ENCODE measurements around the gene PLIN1.

DNA sequence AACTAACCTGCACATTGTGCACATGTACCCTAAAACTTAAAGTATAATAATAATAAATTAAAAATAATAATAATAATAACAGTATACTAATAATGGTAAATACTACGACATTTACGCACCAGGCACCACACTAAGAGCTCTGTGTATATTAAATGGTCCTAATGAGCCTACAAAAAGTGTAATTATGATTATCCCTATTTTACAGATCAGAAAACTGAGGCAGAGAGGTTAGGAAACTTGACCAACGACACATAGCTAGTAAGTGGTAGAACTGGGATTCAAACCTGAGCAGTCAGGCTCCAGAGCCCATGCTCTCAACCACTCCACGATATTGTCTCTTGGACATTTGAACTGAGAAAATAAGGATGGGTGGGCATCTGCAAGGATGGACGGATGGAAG is 38.9 kb downstream of the PLIN1 start:
- TF ChIP-seq CTCF (IDR thresholded peaks at IDR 0.05 in 8 of 11, conservative IDR thresholded peaks at IDR 0.05 in 3 of 11), result no peak
- TF ChIP-seq POLR2A (IDR thresholded peaks at IDR 0.05), result no peak
